Loucy (cell line): ENCODE results near the gene AIDA.

Experiments used
- CTCF ChIP-seq: fragments of 200-600 bp; sonication (generic); conservative IDR thresholded peaks from 2 replicates; pipeline ENCODE4 v1.5.1; 2014; ENCODE audit warnings: mild to moderate bottlenecking, antibody characterized with exemption, low read length
- EZH2phosphoT487 ChIP-seq: fragments of 200-600 bp; IDR thresholded peaks from 2 replicates; pipeline ENCODE4 v1.6.1; 2018; ENCODE audit warnings: antibody characterized with exemption, mild to moderate bottlenecking, moderate library complexity, borderline replicate concordance

GRCh38 chr1:222716393-222716792, 4.1 kb upstream of the AIDA start:
- TF ChIP-seq CTCF = no peak
- no peak for TF ChIP-seq EZH2phosphoT487
